ENCODE data around the gene CFAP92. TPM values are rescaled to one million over a fixed set of nuclear protein-coding genes. Genes with fewer than 3 reads are reported as not detected.
"Not testable (repeated sequence)": the region's sequence is repeated elsewhere in the genome, so short reads cannot be mapped to it uniquely, and the experiment has no call there.

The CFAP92 gene
- total RNA-seq, 1 experiment from 2014 or later = 1.0 TPM

GRCh38 chr3:128942161-128942952 lies 51.5 kb downstream of the CFAP92 start:
- no peak for DNase-seq (ENCODE audit: low read depth)

GRCh38 chr3:128940252-128940651 lies 53.6 kb downstream of the CFAP92 start:
- DNase-seq (ENCODE audit: low read depth) = no peak

DNA sequence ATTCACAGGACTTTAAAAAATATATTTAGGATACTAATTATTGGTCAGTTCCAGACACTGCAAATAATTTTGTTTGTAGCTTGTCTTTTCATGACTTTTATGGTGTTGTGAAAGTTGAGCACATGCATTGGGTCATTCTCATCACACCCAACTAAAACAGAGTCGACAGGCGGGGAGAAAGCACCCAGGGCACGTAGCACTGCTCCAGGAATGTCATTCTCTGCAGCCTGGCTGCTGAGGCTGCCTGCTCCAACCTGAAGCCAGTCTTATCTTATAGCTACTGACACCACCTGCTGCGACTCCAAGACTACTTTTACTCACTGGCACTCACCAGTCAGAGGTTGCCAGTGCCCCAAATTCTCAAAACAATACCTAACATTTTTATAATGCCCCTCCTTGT lies 57.5 kb downstream of the CFAP92 start:
- DNase-seq (ENCODE audit: low read depth) = no peak

DNA sequence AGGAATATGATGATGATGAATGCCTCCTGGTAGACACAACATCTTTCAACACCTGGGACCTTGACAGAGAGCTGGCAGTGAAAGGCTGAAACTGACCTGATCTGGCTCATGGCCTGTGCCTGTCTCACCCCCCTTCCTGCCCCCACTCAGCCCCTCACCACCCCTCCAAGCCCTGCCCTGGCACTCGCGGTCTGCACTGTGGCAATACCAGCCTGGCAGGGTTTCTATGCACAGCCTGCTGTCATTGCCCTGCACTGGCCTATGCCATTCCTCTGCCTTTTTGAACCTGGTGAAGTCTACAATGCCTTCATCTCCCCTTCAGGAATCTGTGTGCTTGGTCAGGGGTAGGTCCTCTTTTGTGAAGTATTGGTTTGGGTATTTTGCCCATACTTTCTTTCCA lies 58.0 kb downstream of the CFAP92 start:
- no peak for DNase-seq (ENCODE audit: low read depth)

DNA sequence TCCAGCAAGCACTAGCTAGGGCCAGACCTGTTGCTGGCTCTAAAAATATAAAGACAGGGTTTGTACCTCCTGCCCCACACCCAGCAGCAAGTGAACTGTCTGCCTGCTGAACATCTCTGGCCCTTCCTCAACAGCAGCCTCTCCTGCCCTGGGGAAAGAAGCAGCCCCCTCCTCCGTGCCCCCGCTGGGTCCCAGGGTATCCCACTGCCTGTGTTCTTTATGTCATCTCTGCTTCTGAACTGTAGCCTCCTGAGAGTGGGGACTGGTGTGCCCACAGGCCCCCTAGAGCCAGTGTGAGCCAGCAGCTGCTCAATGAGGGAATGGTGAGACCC lies 60.0 kb downstream of the CFAP92 start:
- DNase-seq (ENCODE audit: low read depth) = no peak

DNA sequence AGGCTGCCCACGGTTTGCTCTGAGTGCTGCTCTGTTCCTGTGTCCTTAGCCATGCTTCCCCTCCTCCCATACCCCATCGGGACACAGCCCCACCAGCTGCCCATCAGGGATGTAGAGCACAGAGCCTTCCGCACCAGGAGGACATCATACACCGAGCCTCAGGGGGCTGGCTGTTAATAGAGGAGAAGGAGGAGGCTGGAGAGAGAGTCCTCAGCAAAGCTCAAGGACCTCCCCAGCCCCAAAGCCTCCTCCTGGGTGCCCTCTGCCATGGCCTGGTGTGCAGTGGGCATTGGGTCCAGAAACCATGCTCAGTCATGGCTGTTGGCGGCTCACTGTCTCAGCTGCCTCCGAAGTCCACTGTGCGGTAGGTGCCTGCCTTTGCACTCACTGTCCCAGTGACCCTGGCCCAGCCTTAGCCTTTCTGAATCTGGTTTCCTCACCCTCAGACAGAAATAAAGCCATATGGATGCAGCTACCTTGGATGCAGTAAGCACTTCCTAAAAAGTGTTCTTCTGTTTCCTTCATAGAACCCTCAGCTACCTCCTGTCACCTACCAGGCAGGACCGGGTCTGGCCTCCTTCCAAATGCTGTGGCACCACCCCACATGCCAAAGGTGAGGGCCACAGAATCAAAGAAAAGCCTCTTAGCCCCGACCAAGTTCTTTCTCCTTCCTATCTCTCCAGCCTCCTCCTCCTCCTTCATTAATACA lies 60.5 kb downstream of the CFAP92 start:
- no peak for DNase-seq (ENCODE audit: low read depth)

DNA sequence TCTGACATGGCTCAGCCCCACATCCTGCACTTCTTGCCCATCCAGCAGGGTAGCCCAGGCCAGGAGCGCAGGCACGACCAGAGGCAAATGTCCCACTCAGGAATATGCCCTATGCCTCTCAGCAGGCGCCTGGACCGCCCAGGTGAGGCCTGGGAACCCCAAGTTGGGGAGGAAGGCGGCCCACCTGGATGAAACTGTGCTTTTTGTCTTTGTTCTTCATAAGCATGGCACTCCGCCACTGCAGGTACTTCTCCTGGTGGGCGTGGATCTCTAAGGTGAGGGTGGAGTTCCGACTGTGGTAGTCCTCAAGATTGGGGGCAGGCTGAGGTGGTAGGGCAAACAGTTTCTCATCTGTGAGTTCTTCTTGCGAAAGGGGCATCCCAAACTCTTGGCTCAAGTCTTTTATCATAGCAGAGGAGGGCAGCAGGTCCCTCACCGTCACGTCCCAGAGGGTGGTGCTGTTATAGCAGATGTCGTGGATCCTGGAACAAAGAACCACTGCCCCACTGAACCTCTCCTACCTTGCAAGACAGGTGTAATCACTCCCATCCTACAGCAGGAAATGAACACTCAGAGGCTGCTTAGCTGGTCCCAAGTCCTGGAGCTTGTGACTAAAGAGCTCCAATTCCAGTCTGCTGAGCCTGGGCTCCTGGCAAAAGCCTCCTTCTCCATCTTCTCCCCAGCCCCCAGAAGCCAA lies 61.2 kb downstream of the CFAP92 start:
- no peak for DNase-seq (ENCODE audit: low read depth)

DNA sequence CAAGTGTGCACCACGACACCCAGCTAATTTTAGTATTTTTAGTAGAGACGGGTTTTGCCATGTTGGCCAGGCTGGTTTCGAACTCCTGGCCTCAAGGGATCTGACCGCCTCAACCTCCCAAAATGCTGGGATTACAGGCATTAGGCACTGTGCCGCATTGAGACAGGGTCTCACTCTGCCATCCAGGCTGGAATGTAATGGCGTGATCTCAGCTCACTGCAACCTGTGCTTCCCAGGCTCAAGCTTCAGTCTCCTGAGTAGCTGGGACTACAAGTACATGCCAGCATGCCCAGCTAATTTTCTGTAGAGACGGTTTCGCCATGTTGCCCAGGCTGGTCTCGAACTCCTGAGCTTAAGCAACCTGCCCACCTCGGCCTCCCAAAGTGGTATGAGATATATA lies 62.8 kb downstream of the CFAP92 start:
- DNase-seq (ENCODE audit: low read depth) = no peak

GRCh38 chr3:128929364-128929763 lies 64.5 kb downstream of the CFAP92 start:
- DNase-seq (ENCODE audit: low read depth) = no peak

DNA sequence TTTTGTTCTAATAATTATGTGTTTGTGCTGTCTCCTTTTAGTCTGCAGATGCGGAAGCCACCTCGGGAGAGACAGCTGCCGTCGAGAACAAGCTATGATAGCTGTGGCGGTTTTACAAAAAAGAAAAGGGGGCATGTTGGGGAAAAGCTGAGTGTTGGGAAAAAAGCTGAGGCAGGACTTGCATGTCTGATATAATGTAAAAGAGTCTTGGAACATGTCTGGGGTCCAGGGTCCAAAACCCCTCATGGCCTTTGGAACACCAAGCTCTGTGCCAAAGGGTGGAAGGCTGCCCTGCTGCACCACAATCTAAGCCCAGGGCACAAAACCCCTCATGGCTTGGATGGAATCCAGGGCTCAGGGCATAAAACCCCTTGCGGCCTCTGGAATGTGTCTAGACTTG lies 69.9 kb downstream of the CFAP92 start:
- not testable (repeated sequence) for DNase-seq (ENCODE audit: low read depth)

DNA sequence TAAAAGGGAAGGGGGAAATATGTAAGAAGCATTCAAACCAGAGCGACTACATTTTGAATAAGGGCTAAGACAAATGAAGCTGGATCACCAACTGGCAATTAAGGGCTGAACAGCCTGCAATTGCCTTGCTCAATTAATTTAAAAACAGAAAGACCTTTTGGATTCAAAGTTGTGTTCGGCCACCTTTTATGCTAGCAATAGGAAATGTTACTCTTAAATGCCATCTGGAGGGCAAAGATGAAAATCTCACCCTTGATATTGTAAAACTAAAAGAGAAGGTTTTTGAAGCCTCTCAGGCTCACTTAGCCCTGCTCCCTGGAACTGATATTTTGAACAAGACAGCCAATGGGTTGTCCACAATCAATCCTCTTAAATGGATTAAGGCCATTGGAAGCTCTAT lies 70.3 kb downstream of the CFAP92 start:
- DNase-seq (ENCODE audit: low read depth) = no peak

GRCh38 chr3:128922804-128923459 lies 70.9 kb downstream of the CFAP92 start:
- no peak for DNase-seq (ENCODE audit: low read depth)

DNA sequence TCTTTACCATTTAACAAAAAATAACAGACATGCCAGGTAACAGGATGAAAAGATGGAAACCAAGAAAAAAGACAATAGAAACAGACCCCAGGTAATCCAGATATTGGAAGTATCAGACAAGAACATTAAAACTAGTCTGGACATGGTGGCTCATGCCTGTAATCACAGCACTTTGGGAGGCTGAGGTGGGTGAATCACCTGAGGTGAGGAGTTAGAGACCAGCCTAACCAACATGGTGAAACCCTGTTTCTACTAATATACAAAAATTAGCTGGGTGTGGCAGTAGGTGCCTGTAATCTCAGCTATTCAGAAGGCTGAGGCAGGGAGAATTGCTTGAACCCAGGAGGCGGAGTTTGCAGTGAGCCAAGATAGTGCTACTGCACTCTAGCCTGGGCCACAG lies 73.9 kb downstream of the CFAP92 start:
- DNase-seq (ENCODE audit: low read depth) = no peak

GRCh38 chr3:128917291-128917690 lies 76.6 kb downstream of the CFAP92 start:
- no peak for DNase-seq (ENCODE audit: low read depth)

DNA sequence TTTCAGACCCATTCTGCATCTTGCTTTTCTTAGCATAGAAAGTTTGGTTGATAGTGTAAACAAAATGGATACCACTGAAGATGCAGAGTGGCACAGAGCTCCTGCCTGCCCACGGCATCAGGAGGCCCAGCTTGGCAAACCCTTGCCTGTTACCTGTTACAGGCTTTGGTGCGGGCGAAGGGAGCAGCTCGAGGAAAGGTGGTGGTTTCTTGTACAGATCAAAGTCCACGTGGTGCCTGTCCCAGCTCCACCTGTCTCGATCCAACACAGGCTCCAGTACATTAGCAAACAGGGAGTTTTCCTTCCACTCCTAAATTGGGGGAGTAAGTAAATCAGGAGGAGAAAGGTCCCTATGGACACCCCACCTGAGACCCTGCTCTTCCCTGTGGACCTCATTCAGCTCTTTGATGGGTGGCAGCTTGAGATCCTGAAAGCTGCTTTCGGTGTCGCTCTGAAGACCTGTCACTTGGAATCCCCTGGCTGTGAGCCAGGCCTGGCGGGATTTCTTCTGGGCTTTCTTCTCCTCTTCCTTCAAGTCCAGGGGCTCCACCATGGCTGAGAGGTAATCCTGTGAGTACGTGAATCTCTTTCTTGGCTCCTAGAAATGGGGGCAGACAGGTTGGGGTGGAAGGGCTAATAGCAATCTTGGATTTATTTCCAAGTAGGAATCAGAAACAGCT lies 78.8 kb downstream of the CFAP92 start:
- DNase-seq (ENCODE audit: low read depth) = no peak

- no peak for DNase-seq (ENCODE audit: low read depth)
These were observed 82.0 kb downstream of the CFAP92 start for GRCh38 chr3:128911911-128912310.

DNA sequence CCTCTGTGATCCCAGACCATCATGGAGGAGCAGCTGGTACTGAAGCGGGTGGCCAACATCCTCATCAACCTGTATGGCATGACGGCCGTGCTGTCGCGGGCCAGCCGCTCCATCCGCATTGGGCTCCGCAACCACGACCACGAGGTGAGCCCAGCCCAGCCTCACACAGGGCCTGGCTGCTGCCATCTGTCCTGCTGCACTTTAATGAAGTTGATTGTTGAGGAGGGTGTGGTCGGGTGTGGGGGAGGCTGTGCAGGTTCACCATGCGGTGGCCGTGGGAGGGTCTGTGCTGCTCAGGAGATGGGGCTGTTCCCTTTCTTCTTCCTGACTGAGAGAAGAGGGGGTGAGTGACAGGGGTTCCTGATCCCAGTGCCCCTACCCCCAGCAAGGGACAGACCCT lies 83.9 kb downstream of the CFAP92 start:
- DNase-seq (ENCODE audit: low read depth) = no peak

DNA sequence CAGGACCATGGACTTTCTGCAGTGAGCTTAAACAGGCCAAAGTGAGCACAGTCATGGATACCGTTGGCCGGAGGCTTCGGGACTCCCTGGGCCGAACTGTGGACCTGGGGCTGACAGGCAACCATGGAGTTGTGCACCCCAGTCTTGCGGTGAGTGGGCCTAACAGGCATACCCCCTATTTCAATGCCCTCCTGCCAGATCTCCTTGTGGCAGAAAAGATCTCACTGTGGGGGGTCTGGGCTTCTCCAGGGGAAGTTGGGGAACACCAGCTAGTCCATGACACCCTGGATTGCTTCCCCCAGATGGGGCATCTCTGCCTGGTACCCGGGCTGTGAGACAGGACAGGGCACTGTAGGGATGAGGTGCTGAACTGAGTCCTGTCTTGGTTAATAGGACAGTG lies 84.9 kb downstream of the CFAP92 start:
- DNase-seq (ENCODE audit: low read depth) = no peak

DNA sequence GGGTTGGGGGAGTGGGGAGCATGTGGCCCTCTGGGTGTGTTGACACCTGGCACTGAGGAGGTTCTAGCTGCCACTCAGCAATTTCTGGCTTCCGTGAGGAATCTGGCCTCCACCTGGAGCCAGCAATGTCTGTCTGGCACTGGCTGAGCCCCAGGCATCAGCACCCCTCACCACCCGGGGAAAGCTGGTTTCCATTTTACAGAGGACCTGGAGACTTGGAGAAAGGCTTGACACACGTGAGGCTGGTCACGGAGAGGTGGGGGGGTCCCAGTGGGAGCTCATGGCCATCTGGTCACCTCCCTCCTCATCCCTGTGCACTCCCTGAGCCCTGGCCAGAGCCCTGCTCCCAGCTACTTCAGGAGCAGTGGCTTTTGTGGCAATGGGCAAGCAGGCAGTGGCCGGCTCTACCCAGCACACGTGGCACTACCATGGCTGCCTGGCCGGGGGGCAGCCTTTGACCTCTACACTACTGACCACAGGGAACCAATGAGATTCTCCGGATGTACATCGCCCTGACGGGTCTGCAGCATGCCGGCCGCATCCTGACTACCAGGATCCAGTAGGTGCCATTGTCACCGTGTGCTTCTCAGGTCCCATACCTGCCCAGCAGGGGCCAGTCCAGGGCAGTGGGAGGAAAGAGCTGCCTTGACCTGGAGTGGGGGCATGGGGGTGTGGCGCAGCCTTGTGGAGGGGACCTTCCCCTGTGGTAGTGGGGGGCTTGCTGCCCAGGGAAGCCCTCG lies 86.0 kb downstream of the CFAP92 start:
- no peak for DNase-seq (ENCODE audit: low read depth)

DNA sequence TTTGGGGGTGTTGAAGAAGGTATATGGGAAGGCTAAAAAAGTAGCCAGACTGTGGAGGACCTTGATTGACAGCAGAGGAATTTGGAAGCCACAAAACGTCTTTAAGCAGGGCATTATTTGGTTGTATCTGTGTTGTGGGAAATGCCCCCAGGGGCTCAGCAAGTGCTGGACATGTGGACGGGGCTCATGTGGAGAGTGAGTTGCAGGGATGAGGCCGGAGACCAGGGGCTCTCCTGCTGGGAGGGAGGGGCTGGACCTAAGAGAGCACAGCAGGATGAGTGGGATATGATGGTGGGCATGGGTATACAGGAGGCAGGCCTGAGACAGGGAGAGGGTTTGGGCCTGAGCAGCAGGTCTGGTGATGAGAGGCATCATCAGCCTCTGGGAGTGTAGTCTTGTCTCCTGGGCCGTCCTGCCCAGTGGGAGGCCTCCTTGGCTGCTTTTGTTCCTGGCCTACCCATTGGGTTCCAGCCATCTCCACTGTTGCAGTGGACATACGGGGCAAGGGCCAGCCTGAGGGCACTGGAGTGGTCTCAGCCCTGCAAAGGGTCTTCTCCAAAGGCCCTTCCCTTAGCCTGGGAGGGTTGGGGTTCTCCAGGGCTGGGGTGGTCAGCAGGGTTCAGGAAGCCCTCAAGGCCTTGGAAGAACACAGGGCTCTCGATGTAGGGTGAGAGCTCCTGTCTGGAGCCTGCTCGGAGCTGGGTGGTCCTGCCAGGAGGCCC lies 86.9 kb downstream of the CFAP92 start:
- DNase-seq (ENCODE audit: low read depth) = no peak

All from Daoy (cell line).